ENCODE measurements around the gene CYTH1. TPM values are rescaled to one million over a fixed set of nuclear protein-coding genes. Genes with fewer than 3 reads are reported as not detected.

Gene CYTH1
- total RNA-seq, 1 experiment from 2014 or later, result 10.3 TPM

DNA sequence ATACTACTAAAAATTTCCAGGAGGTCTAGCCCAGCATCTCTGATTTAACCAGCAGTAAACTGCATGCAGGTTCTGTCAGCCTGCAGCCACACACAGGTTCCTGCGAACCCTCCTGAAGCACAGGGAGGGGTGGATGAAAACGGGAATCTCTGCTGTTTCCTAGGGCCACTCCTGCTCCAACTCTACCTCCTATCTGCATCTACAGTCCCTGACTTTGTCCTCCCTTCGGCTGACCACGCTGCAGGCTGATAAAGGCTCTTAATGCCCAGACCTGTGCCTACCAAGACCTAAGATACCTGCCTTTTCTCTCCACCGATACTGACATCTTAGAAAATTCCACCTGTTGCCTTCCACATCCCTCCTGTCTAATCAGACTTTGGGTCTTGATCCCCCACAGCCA lies 50.2 kb downstream of the CYTH1 start:
- Histone ChIP-seq H3K4me3 (ENCODE audit: insufficient read depth, low read depth, low read length) (no peak overlapping the region), H3K27me3 (ENCODE audit: control insufficient read depth, insufficient read depth, low read length) (no peaks in the 10 kb centered on the region), H3K36me3 (replicated peaks; ENCODE audit: control insufficient read depth, insufficient read depth, low read length) (no peaks in the 10 kb centered on the region)
- no peak for DNase-seq

DNA sequence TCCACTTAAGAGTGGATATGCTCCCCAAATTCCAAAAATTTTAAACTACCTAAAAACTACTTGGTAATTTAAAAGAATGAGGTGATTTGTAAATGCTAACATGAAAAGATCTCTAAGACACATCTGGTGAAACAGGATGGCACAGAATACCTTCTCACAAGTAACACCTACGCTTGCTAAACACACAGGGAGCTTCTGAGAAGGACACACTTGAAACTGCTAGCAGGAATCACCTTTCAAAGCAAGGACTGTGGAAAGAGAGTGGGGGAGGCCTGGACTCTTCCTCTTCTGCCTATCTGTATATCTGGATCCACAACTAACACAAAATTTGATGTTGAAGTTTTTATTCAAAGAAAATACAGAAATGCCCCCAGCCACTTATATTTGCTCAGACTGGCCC lies 52.4 kb downstream of the CYTH1 start:
- no peak for DNase-seq
- Histone ChIP-seq H3K27me3 (ENCODE audit: control insufficient read depth, insufficient read depth, low read length) (no peaks in the 10 kb centered on the region), H3K36me3 (replicated peaks; ENCODE audit: control insufficient read depth, insufficient read depth, low read length) (no peaks in the 10 kb centered on the region), H3K4me3 (ENCODE audit: insufficient read depth, low read depth, low read length) (no peak overlapping the region)

DNA sequence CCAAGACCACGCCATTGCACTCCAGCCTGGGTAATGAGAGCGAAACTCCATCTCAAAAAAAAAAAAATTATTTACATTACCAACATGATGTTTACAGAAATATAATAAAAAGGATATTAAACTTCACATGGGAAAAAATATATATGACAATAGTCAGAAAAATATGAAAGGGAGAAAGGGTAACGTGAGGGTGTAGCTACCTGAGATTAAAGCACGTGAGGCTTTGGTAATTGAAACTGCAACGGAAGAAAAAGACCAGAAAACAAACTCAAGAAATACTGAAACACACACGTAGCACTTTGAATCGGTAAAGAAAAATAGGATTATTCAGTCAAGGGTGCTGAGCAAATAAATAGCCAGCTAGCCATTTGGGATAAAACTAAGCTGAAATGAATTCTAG lies 53.6 kb downstream of the CYTH1 start:
- no peak for DNase-seq
- H3K27me3 ChIP-seq (ENCODE audit: control insufficient read depth, insufficient read depth, low read length), result no peaks in the 10 kb centered on the region
- no peaks in the 10 kb centered on the region for H3K36me3 ChIP-seq (replicated peaks; ENCODE audit: control insufficient read depth, insufficient read depth, low read length)
- H3K4me3 ChIP-seq (ENCODE audit: insufficient read depth, low read depth, low read length), result no peak overlapping the region

DNA sequence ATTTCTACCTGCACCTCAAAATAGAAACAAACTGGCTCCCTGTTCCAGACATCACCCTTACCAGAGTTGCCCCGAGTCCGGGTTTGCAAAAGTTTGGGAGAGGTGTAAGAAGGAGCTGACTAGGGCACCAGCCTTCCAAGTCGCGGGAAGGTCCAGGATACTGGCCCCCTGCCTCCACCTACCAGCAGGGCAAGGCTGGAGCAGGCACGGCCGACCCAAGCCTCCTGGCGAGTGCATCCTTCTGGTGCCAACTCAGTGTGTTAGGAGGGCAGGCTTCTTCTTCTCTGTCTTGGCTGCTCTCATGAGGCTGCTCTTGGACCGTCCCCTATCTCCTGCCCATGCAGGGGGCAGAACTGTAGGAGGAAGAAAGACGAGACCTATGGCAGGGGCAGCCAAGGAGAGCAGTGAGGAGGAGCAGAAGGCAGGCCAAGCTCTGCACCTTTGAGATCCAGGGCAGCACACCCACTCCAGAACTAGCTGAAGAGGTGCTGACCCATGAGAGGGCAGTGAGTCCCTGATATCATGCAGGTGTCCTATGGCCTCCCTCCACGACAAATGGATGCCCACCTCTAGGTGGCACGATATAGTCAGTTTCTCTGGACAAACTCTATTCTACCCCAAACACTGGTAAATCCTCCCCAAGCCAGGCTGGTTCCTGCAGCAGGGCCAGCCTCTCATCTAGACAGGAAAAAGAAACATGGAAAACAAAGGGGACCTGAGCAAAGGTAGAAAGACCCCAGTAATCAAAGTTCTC lies 54.4 kb downstream of the CYTH1 start:
- Histone ChIP-seq H3K27me3 (ENCODE audit: control insufficient read depth, insufficient read depth, low read length) (no peaks in the 10 kb centered on the region), H3K36me3 (replicated peaks; ENCODE audit: control insufficient read depth, insufficient read depth, low read length) (no peaks in the 10 kb centered on the region), H3K4me3 (ENCODE audit: insufficient read depth, low read depth, low read length) (no peak overlapping the region)
- DNase-seq, result no peak

DNA sequence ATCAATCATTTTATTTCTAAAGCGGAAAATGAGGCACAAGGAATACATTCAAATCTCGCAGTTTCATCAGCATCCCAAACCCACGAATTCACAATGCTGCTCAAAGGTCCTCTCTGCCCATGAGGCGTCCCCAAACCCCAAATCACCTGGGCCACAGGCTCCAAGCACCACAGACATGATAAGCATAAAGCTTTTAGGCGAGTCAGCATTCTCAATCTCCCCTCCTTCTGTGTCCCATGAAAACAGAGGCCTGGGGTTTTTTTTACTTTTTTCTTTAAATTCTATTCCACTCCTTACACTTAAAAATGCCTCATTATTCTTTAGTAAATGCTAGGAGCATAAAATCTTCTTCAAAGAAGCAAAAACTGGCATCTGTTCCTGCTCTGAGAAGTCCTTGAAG lies 55.0 kb downstream of the CYTH1 start:
- Histone ChIP-seq H3K27me3 (ENCODE audit: control insufficient read depth, insufficient read depth, low read length) (no peaks in the 10 kb centered on the region), H3K36me3 (replicated peaks; ENCODE audit: control insufficient read depth, insufficient read depth, low read length) (no peaks in the 10 kb centered on the region), H3K4me3 (ENCODE audit: insufficient read depth, low read depth, low read length) (no peak overlapping the region)
- DNase-seq, result no peak

DNA sequence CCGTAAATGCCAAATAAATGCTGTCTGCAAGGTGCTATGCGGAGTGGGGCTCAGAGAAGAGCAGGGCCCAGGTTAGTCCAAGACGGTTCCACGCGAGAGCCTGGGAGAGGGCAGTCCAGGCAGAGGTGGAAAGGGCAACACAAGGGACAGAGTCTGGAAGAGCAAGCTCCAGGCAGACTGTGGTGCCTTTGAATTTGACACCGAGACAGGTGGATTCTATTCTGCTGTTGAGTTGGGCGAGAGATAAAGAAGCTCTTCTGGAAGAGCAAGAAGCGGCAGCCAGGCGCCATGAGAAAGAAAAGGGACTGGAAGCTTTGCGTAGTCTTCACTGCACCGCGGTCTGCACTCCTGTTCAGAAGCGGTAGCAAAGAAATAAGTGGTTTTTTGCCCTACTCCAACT lies 55.6 kb downstream of the CYTH1 start:
- DNase-seq, result no peak
- Histone ChIP-seq H3K36me3 (replicated peaks; ENCODE audit: control insufficient read depth, insufficient read depth, low read length) (no peaks in the 10 kb centered on the region), H3K27me3 (ENCODE audit: control insufficient read depth, insufficient read depth, low read length) (no peaks in the 10 kb centered on the region), H3K4me3 (ENCODE audit: insufficient read depth, low read depth, low read length) (no peak overlapping the region)

DNA sequence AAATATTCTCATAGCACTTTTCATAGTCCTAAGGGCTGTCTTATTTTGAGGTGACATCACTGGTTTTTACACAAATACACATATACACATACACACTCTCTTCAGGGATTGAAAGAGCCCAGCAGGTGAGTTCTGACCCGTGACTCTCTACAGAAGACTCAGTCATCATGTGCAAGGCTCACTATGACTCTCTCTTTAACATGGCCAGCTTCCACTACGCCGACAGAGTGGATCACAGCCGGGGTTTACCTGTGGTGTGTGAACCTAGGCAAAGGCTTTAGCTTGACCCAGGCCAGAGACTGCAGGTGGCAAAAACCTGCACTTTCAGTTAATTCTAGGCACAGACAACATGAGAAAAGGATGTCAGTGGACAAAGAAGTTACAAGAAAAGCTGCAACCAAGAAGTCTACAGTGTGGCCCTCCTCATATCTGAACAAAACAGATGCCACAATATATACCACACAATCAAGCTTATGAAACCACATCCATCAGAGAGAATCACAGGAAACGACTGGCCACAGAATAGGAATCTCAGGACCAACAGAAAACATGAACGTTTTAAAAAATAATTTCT lies 56.5 kb downstream of the CYTH1 start:
- Histone ChIP-seq H3K4me3 (ENCODE audit: insufficient read depth, low read depth, low read length) (no peak overlapping the region), H3K36me3 (replicated peaks; ENCODE audit: control insufficient read depth, insufficient read depth, low read length) (no peaks in the 10 kb centered on the region), H3K27me3 (ENCODE audit: control insufficient read depth, insufficient read depth, low read length) (no peaks in the 10 kb centered on the region)
- DNase-seq, result no peak

DNA sequence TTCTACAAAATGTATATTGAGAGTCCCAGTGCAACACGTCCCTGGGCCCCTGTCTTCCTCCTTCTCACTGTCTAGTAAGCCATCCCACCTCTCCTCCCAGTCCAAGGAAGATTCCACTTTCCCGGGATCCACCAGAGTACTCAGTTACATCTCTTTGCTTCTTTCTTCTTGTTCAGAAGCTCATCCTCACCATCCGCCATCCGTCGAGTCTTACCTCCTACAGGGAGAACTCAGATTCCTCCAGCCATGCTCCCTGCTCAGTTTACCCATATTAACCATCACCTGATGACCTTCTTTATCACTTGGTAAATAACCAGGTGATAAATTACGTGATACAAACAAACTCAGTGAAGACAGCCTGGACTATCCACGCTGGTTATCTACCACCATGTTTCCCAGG lies 57.1 kb downstream of the CYTH1 start:
- Histone ChIP-seq H3K27me3 (ENCODE audit: control insufficient read depth, insufficient read depth, low read length) (no peaks in the 10 kb centered on the region), H3K36me3 (replicated peaks; ENCODE audit: control insufficient read depth, insufficient read depth, low read length) (no peaks in the 10 kb centered on the region), H3K4me3 (ENCODE audit: insufficient read depth, low read depth, low read length) (no peak overlapping the region)
- no peak for DNase-seq

DNA sequence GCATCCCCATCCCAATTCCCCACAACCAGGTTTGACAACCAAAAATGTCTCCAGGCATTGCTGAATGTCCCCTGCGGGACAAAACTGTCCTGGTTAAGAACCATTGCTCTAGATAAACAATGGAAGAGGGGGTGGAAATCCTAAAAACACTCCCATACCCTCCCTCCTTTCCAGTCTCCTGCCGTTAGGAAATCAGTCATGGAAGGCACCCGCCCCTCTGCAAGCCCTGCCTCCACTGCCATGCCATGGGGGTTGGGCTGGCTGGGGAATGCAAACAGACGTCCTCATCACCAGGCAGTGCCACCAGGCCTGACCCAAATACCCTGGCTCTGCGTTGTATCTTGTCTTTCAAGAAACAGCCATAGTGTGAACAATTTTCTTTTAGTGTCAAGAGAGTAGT lies 57.5 kb downstream of the CYTH1 start:
- no peaks in the 10 kb centered on the region for H3K27me3 ChIP-seq (ENCODE audit: control insufficient read depth, insufficient read depth, low read length)
- H3K36me3 ChIP-seq (replicated peaks; ENCODE audit: control insufficient read depth, insufficient read depth, low read length), result no peaks in the 10 kb centered on the region
- peak; percentile 75 for DNase-seq
- H3K4me3 ChIP-seq (ENCODE audit: insufficient read depth, low read depth, low read length), result no peak overlapping the region

DNA sequence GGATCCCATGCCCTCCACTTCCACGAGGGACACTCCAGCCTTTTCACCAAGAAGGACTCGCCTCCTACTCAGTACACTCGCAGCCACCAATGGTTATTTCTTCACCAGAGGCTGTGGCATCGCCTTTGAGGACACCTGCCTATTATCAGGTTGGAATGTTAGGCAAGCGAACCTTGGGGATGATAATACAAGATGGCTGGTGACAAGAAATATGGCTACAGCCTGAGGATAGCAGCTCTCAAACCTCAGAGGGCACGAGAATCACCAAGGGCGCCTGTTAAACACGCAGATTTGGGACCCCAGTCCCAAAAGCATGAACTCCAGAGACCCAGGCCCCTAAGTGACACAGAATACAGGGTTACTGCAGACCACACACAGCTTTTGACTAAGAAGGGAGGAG lies 58.1 kb downstream of the CYTH1 start:
- no peak for DNase-seq
- no peaks in the 10 kb centered on the region for H3K36me3 ChIP-seq (replicated peaks; ENCODE audit: control insufficient read depth, insufficient read depth, low read length)
- no peak overlapping the region for H3K4me3 ChIP-seq (ENCODE audit: insufficient read depth, low read depth, low read length)
- H3K27me3 ChIP-seq (ENCODE audit: control insufficient read depth, insufficient read depth, low read length), result no peaks in the 10 kb centered on the region

DNA sequence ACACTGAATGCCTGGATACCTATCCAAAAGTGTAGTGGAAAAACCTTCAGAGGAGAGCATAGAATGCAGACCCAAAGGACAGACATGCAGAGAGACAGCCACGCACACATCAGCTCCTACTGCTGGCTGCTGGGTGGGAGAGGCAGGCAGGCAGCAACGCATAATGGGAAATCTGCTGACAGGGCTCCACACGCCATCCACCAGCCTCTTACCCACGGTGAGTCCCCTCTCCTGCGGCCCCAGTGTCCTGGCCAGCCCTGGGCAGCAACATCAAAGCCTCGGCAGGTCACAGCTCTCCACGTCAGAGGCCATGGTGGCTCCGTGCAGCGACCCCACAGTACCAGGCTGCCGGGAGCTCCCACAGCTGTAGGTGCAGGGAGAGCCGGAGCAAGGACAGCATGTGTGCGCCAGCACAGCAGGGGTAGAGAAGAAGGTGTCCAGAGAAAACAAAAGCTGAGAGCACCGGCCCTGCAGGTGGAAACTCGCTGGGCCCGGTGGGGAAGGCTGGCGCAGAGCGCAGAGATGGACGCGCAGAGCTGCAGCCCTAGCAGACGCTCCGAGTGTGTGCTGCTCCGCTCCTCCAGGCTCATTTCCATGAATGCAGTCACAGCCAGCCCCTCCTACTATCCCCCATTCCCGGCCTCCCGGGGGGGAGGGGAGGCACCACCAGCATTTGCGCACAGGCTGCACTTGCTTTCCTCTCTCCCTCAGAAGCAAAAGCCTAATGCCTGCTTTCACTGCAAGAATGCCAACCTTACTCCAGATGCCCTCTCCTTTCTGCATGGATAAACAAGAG lies 58.9 kb downstream of the CYTH1 start:
- DNase-seq, result peak; percentile 93
- Histone ChIP-seq H3K4me3 (ENCODE audit: insufficient read depth, low read depth, low read length) (peak overlapping the region; percentile 25), H3K36me3 (replicated peaks; ENCODE audit: control insufficient read depth, insufficient read depth, low read length) (no peaks in the 10 kb centered on the region)

DNA sequence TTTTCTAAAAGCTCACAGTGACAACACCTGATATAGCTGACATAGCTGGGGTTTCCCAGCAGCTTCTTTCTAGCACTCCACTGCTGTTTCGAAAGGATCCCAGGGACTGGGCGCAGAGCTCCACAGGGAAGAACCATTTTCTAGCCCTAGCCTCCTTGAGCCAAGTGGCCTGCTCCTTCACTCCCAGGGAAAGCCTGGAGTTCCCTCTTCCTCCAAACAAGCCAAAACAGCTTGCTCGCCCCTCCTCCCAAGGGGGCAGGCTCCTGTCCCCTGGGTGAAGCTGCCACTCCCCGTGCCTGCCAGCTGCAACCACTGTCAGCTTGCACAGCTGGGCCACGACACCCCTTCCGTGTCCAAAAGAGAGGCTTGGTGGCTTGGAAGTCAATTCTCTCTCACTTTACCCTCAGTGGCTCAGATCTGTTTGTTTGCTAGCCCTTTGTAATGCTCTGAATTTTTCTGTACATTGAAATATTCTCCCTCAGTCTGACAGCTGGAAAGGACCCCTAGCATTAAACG lies 59.8 kb downstream of the CYTH1 start:
- DNase-seq, result peak; percentile 70
- Histone ChIP-seq H3K4me3 (ENCODE audit: insufficient read depth, low read depth, low read length) (no peak overlapping the region), H3K36me3 (replicated peaks; ENCODE audit: control insufficient read depth, insufficient read depth, low read length) (no peaks in the 10 kb centered on the region)

More for the DNA sequence above, 58.9 kb downstream of the CYTH1 start:
- H3K27me3 ChIP-seq (ENCODE audit: control insufficient read depth, insufficient read depth, low read length), result no peaks in the 10 kb centered on the region

DNA sequence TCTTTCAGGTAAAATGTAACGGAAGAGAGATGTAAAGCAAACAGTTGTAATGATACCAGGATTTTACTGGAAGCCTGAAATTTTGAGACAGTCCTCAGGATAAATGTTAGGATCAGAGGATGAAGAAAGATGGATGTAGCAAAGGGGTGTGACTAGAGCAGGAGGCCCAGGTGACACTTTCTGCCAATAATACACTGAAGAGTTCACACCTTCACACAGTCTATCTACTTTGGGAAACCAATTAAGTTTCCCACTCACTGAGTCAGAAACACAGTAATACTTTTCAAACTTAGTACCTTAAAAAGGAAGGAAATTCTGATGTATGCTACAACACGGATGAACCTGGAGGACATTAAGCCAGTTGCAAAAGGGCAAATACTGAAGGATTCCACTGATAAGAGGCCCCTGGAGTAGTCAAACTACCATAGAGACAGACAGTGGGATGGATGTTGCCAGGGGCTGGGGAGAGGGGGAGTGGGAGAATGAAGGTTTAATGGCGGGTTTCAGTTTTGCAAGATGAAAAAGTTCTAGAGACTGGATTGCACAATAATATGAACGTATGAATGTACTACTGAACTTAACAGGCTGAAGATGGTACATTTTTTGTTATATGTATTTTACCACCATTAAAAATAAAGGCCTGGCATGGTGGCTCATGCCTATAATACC lies 62.3 kb downstream of the CYTH1 start:
- no peak for DNase-seq
- Histone ChIP-seq H3K4me3 (ENCODE audit: insufficient read depth, low read depth, low read length) (no peak overlapping the region), H3K36me3 (replicated peaks; ENCODE audit: control insufficient read depth, insufficient read depth, low read length) (no peaks in the 10 kb centered on the region), H3K27me3 (ENCODE audit: control insufficient read depth, insufficient read depth, low read length) (no peaks in the 10 kb centered on the region)

More for the DNA sequence above, 59.8 kb downstream of the CYTH1 start:
- H3K27me3 ChIP-seq (ENCODE audit: control insufficient read depth, insufficient read depth, low read length), result no peaks in the 10 kb centered on the region

DNA sequence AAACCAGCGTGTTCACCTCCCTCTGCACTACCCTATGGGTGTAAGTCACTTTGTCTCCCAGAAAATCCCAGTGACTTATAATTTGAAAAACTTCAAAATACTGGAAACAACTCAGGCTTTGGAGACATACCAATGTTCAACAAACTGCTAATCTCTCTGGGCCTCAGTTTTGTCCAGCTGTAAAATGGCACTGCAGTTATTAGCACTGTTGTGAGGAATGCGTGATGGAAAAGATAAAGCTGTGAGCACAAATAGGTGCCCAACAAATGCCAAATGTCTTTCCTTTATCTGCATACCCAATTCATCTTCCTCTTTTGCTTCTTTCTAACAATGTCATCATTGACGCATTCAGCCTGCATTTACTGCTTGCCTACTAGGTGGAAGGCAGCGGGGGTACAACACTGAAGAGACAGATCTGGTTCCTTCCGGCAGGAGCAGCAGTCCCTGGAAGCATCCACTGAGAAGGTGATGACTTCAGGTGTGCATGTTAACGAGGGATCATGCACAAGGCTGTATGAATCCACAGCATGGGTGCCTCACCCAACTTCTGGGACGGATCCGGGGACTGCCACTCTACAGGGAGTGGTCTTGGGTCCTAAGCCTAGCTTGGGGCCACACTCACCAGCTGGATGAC lies 63.4 kb downstream of the CYTH1 start:
- no peak for DNase-seq
- no peak overlapping the region for H3K4me3 ChIP-seq (ENCODE audit: insufficient read depth, low read depth, low read length)
- no peaks in the 10 kb centered on the region for H3K27me3 ChIP-seq (ENCODE audit: control insufficient read depth, insufficient read depth, low read length)
- no peaks in the 10 kb centered on the region for H3K36me3 ChIP-seq (replicated peaks; ENCODE audit: control insufficient read depth, insufficient read depth, low read length)

All from H7 (cell line).